Activated T-cell treated with anti-CD3 and anti-CD28 coated beads for 48 hours (primary cell): Measurements from ENCODE around the gene HERC6.
"Not testable (repeated sequence)": the region's sequence is repeated elsewhere in the genome, so short reads cannot be mapped to it uniquely, and the experiment has no call there.

Experiments
- DNase-seq: peaks from one replicate; pipeline ENCODE4 v3.0.0-alpha.2; 2020; ENCODE audit warnings: low read depth

HERC6 gene

GRCh38 chr4:88378691-88379559 lies at the start of gene HERC6:
HERC6 (plus strand) TSS chr4:88378852; CDS start chr4:88378922, 70 bp downstream.
- peak; percentile 64 for DNase-seq

- no peak for DNase-seq
Observed at GRCh38 chr4:88333741-88334405, 44.8 kb upstream of the HERC6 start.

GRCh38 chr4:88335092-88335665 lies 43.5 kb upstream of the HERC6 start:
- no peak for DNase-seq

GRCh38 chr4:88341227-88342192 lies 37.1 kb upstream of the HERC6 start:
- no peak for DNase-seq

GRCh38 chr4:88346902-88347301 lies 31.8 kb upstream of the HERC6 start:
- not testable (repeated sequence) for DNase-seq

- DNase-seq, result not testable (repeated sequence)
Observed at GRCh38 chr4:88348761-88349160, 29.9 kb upstream of the HERC6 start.

GRCh38 chr4:88350786-88351185 lies 27.9 kb upstream of the HERC6 start:
- no peak for DNase-seq

GRCh38 chr4:88352062-88352740 lies 26.5 kb upstream of the HERC6 start:
- DNase-seq, result no peak

- DNase-seq, result no peak
Observed at GRCh38 chr4:88353324-88353723, 25.3 kb upstream of the HERC6 start.

GRCh38 chr4:88356771-88357170 lies 21.9 kb upstream of the HERC6 start:
- DNase-seq, result no peak

GRCh38 chr4:88357262-88357661 lies 21.4 kb upstream of the HERC6 start:
- DNase-seq, result no peak

- no peak for DNase-seq
Observed at GRCh38 chr4:88359558-88359957, 19.1 kb upstream of the HERC6 start.

- no peak for DNase-seq
Observed at GRCh38 chr4:88360256-88360655, 18.4 kb upstream of the HERC6 start.

GRCh38 chr4:88360791-88361190 lies 17.9 kb upstream of the HERC6 start:
- no peak for DNase-seq

GRCh38 chr4:88361217-88361773 lies 17.4 kb upstream of the HERC6 start:
- not testable (repeated sequence) for DNase-seq

GRCh38 chr4:88366460-88366859 lies 12.2 kb upstream of the HERC6 start:
- DNase-seq, result no peak

- DNase-seq, result no peak
Observed at GRCh38 chr4:88367826-88368225, 10.8 kb upstream of the HERC6 start.

GRCh38 chr4:88369180-88369812 lies 9.4 kb upstream of the HERC6 start:
- DNase-seq, result not testable (repeated sequence)

- DNase-seq, result no peak
Observed at GRCh38 chr4:88381123-88381522, 2.5 kb downstream of the HERC6 start.

GRCh38 chr4:88382621-88383020 lies 4.0 kb downstream of the HERC6 start:
- peak; percentile 23 for DNase-seq
